PC-3 (cell line): ENCODE results near the gene TPST2. TPM values are rescaled to one million over a fixed set of nuclear protein-coding genes. Genes with fewer than 3 reads are reported as not detected.

Experiments
- ATAC-seq: fragments of 200-7000 bp; cut with Tn5 transposase; 2 replicates; pipeline ENCODE4 v1.9.1; 2020; ENCODE audit warnings: mild to moderate bottlenecking, moderate library complexity
- BruUV-seq: library from RNA; stranded (reverse); fragments of 400-500 nt; replicated peaks from 2 replicates; lab custom pipeline; 2021; lab: Mats Ljungman, UMichigan
- CTCF ChIA-PET: fragments of 300-600 bp; sonication (Branson Sonifier 250); formaldehyde crosslinking; loops from one replicate; lab custom pipeline; 2022; ENCODE audit warnings: antibody characterized with exemption; lab: Charles Lee
- POLR2A ChIA-PET: fragments of 300-600 bp; sonication (Branson Sonifier 250); formaldehyde crosslinking; loops from one replicate; lab custom pipeline; 2022; ENCODE audit warnings: antibody characterized with exemption; ENCODE audit not compliant: unreplicated experiment; lab: Charles Lee
- DNase-seq: peaks from one replicate; pipeline ENCODE4 v3.0.0-alpha.2; 2015
- H2AFZ ChIP-seq: fragments of 300-600 bp; sonication (generic); 2 replicates; pipeline ENCODE4 v1.6.0; 2016; ENCODE audit warnings: antibody characterized with exemption, low read length
- H3F3A ChIP-seq: fragments of 300-600 bp; sonication (generic); one replicate; pipeline ENCODE4 v1.6.0; 2017; ENCODE audit warnings: antibody characterized with exemption, low read length, control low read depth, mild to moderate bottlenecking; ENCODE audit not compliant: unreplicated experiment
- H3K27ac ChIP-seq: fragments of 300-600 bp; sonication (generic); 2 replicates; pipeline ENCODE4 v1.5.1; 2016; ENCODE audit warnings: mild to moderate bottlenecking, low read length
- H3K27me3 ChIP-seq: fragments of 300-600 bp; sonication (generic); 2 replicates; pipeline ENCODE4 v1.6.1; 2016; ENCODE audit warnings: low read length, mixed read lengths
- H3K36me3 ChIP-seq: fragments of 300-600 bp; sonication (generic); 2 replicates; pipeline ENCODE4 v1.6.1; 2016; ENCODE audit warnings: low read depth, mixed run types, low read length, mixed read lengths
- H3K4me1 ChIP-seq: fragments of 300-600 bp; sonication (generic); 2 replicates; pipeline ENCODE4 v1.5.1; 2016; ENCODE audit warnings: low read length; ENCODE audit not compliant: insufficient read depth
- H3K4me2 ChIP-seq: fragments of 300-600 bp; sonication (generic); 2 replicates; pipeline ENCODE4 v1.6.0; 2016; ENCODE audit warnings: low read length
- H3K4me3 ChIP-seq: fragments of 300-600 bp; sonication (generic); 2 replicates; pipeline ENCODE4 v1.5.1; 2016; ENCODE audit warnings: mild to moderate bottlenecking, low read length, mixed read lengths
- H3K79me2 ChIP-seq: fragments of 300-600 bp; sonication (generic); 2 replicates; pipeline ENCODE4 v1.6.1; 2017; ENCODE audit warnings: low read length, mixed read lengths
- H3K9ac ChIP-seq: fragments of 300-600 bp; sonication (generic); 2 replicates; pipeline ENCODE4 v1.6.0; 2016; ENCODE audit warnings: mild to moderate bottlenecking, low read length
- H3K9me2 ChIP-seq: fragments of 300-600 bp; sonication (generic); replicated peaks from 2 replicates; pipeline ENCODE4 v1.6.1; 2016; ENCODE audit warnings: mixed run types, low read length, mixed read lengths
- H3K9me3 ChIP-seq: fragments of 300-600 bp; sonication (generic); 2 replicates; pipeline ENCODE4 v1.6.1; 2016; ENCODE audit warnings: low read length, mixed read lengths
- H4K20me1 ChIP-seq: fragments of 300-600 bp; sonication (generic); 2 replicates; pipeline ENCODE4 v1.6.1; 2016; ENCODE audit warnings: low read length, mixed read lengths
- CTCF ChIP-seq: fragments of 300-600 bp; sonication (generic); conservative IDR thresholded peaks from 2 replicates; pipeline ENCODE4 v1.5.1; 2017; ENCODE audit warnings: antibody characterized with exemption, low read depth, mild to moderate bottlenecking, low read length
- EZH2 ChIP-seq: fragments of 300-600 bp; sonication (generic); IDR thresholded peaks from one replicate; pipeline ENCODE4 v1.6.1; 2017; ENCODE audit warnings: antibody characterized with exemption, mild to moderate bottlenecking, low read length; ENCODE audit not compliant: unreplicated experiment
- EZH2phosphoT487 ChIP-seq: fragments of 300-600 bp; sonication (generic); IDR thresholded peaks from 2 replicates; pipeline ENCODE4 v1.6.1; 2018; ENCODE audit warnings: mild to moderate bottlenecking, antibody characterized with exemption, low read length, borderline replicate concordance
- intact Hi-C: fragments of 100-400 bp; cut with micrococcal nuclease; formaldehyde crosslinking; loops from 2 replicates; pipeline ENCODE4 v1.9.0; 2023
- total RNA-seq: library from RNA; depleted of rRNA; stranded (reverse); fragments of >200 nt; gene quantifications from 2 replicates; pipeline ENCODE4 v1.2.3, GENCODE V29; 2014

Gene TPST2
- total RNA-seq, 1 experiment from 2014 or later: 8.1 TPM

GRCh38 chr22:26584010-26584409 is 5.9 kb downstream of the TPST2 start:
- H2AFZ ChIP-seq: no peak overlapping the region
- no peaks in the 10 kb centered on the region for H3F3A ChIP-seq
- ATAC-seq (no peak), DNase-seq (no peak)
- H3K9me3 ChIP-seq: no peaks in the 10 kb centered on the region
- no peak overlapping the region for H3K4me2 ChIP-seq
- TF ChIP-seq EZH2: no peak
- no peak for TF ChIP-seq CTCF
- no peak for TF ChIP-seq EZH2phosphoT487
- H3K4me1 ChIP-seq: peaks cover 11% of the 10 kb centered on the region
- H3K79me2 ChIP-seq: 0 out of 2 replicates have a peak, but pooled peaks cover 3% of the 10 kb centered on the region
- ChIA-PET POLR2A (no interaction called here), CTCF (no interaction called here)
- H3K27me3 ChIP-seq: no peaks in the 10 kb centered on the region
- BruUV-seq: no TSS peak
- H3K9me2 ChIP-seq: no peaks in the 10 kb centered on the region
- H3K27ac ChIP-seq: no peak overlapping the region
- no peak overlapping the region for H3K9ac ChIP-seq
- H3K36me3 ChIP-seq: no peaks in the 10 kb centered on the region
- no peaks in the 10 kb centered on the region for H4K20me1 ChIP-seq
- intact Hi-C loops: loop anchor here (10.0 kb wide), 1 partner anchor 69 kb away; the partner anchor contains the start of gene TFIP11
- no peak overlapping the region for H3K4me3 ChIP-seq

GRCh38 chr22:26581633-26582168 is 8.2 kb downstream of the TPST2 start:
- Histone ChIP-seq H3K79me2 (0 out of 2 replicates have a peak, but pooled peaks cover 3% of the 10 kb centered on the region), H3K9me2 (no peaks in the 10 kb centered on the region), H3K9me3 (no peaks in the 10 kb centered on the region), H3K36me3 (no peaks in the 10 kb centered on the region), H3F3A (no peaks in the 10 kb centered on the region), H3K4me2 (no peak overlapping the region), H3K9ac (no peak overlapping the region), H4K20me1 (no peaks in the 10 kb centered on the region), H3K27me3 (no peaks in the 10 kb centered on the region), H2AFZ (no peak overlapping the region), H3K4me1 (peaks cover 11% of the 10 kb centered on the region), H3K27ac (no peak overlapping the region), H3K4me3 (no peak overlapping the region)
- ChIA-PET CTCF (interaction anchor here (0.5 kb wide), 1 partner anchor 18 kb away, joined by 3 read pairs; no protein-coding TSS in a partner anchor), POLR2A (no interaction called here)
- TF ChIP-seq EZH2phosphoT487: no peak
- no peak for TF ChIP-seq CTCF
- no peak for TF ChIP-seq EZH2
- DNase-seq (no peak), ATAC-seq (no peak)
- BruUV-seq: no TSS peak
- intact Hi-C loops: loop anchor here (10.0 kb wide), 1 partner anchor 67 kb away; the partner anchor contains the start of gene TFIP11

GRCh38 chr22:26581026-26581425 is 8.9 kb downstream of the TPST2 start:
- POLR2A ChIA-PET: no interaction called here
- no peaks in the 10 kb centered on the region for H3F3A ChIP-seq
- TF ChIP-seq CTCF (no peak), EZH2phosphoT487 (no peak), EZH2 (no peak)
- ATAC-seq: no peak
- 0 out of 2 replicates have a peak, but pooled peaks cover 3% of the 10 kb centered on the region for H3K79me2 ChIP-seq
- no peak overlapping the region for H3K9ac ChIP-seq
- H3K27ac ChIP-seq: no peak overlapping the region
- H4K20me1 ChIP-seq: no peaks in the 10 kb centered on the region
- H3K27me3 ChIP-seq: no peaks in the 10 kb centered on the region
- peaks cover 11% of the 10 kb centered on the region for H3K4me1 ChIP-seq
- no peak overlapping the region for H3K4me3 ChIP-seq
- H3K36me3 ChIP-seq: no peaks in the 10 kb centered on the region
- no peak overlapping the region for H3K4me2 ChIP-seq
- no TSS peak for BruUV-seq
- H2AFZ ChIP-seq: no peak overlapping the region
- H3K9me2 ChIP-seq: no peaks in the 10 kb centered on the region
- DNase-seq: no peak
- intact Hi-C loops: loop anchor here (10.0 kb wide), 1 partner anchor 66 kb away; the partner anchor contains the start of gene TFIP11
- H3K9me3 ChIP-seq: no peaks in the 10 kb centered on the region
- CTCF ChIA-PET: no interaction called here
